H1 (cell line): Measurements from ENCODE around the gene RNF4. TPM values are rescaled to one million over a fixed set of nuclear protein-coding genes. Genes with fewer than 3 reads are reported as not detected.

Experiments
- ATF2 ChIP-seq: IDR thresholded peaks from 2 replicates; pipeline ENCODE4 v1.6.1; 2012; ENCODE audit warnings: low read length, inconsistent platforms
- EGR1 ChIP-seq: IDR thresholded peaks from 2 replicates; pipeline ENCODE4 v1.6.1; 2011; ENCODE audit warnings: low read depth, low read length, borderline replicate concordance
- GTF2F1 ChIP-seq: IDR thresholded peaks from 2 replicates; pipeline ENCODE4 v1.6.1; 2012; ENCODE audit warnings: low read depth, low read length, improper control_type of control experiment, borderline replicate concordance
- MAX ChIP-seq: IDR thresholded peaks from 2 replicates; pipeline ENCODE4 v1.6.1; 2012; ENCODE audit warnings: inconsistent platforms
- POU5F1 ChIP-seq: IDR thresholded peaks from 2 replicates; pipeline ENCODE4 v1.6.1; 2011; ENCODE audit warnings: low read depth, mild to moderate bottlenecking, low read length, moderate library complexity
- RAD21 ChIP-seq, 2 experiments: IDR thresholded peaks in 1 of 2; conservative IDR thresholded peaks in 1 of 2; 2 replicates each; pipeline ENCODE4 v1.6.1; 2011; ENCODE audit warnings: low read depth in 2 of 2, low read length in 2 of 2, improper control_type of control experiment in 1 of 2, inconsistent platforms in 1 of 2, mild to moderate bottlenecking in 1 of 2, moderate library complexity in 1 of 2
- SAP30 ChIP-seq: fragments of 300-600 bp; sonication (generic); IDR thresholded peaks from 2 replicates; pipeline ENCODE4 v1.7.1; 2012; ENCODE audit warnings: low read length, moderate library complexity, mild to moderate bottlenecking, inconsistent platforms; ENCODE audit not compliant: insufficient read depth, insufficient replicate concordance
- SIN3A ChIP-seq, 2 experiments: IDR thresholded peaks in 1 of 2; conservative IDR thresholded peaks in 1 of 2; 2 replicates each; pipeline ENCODE4 v1.6.1; 2011 to 2012; ENCODE audit warnings: low read length in 2 of 2, improper control_type of control experiment in 1 of 2, low read depth in 1 of 2, mild to moderate bottlenecking in 1 of 2
- SP4 ChIP-seq: IDR thresholded peaks from 2 replicates; pipeline ENCODE4 v1.6.1; 2012; ENCODE audit warnings: low read length, inconsistent platforms
- polyA plus RNA-seq, 7 experiments: library from polyadenylated mRNA; depleted of rRNA in 3 of 7; stranded (reverse) in 5 of 7; unstranded in 2 of 7; fragments of >200 nt in 5 of 7; fragments of 200-250 nt in 2 of 7; gene quantifications; 1 replicate in 5 of 7; 2 replicates in 1 of 7; 4 replicates in 1 of 7; pipeline versions ENCODE4 v1.2.1 to v1.2.3, GENCODE V29; 2011 to 2013; ENCODE audit warnings: missing spikeins in 2 of 7, mixed read lengths in 2 of 7
- total RNA-seq: library from RNA; stranded (reverse); fragmentation: NEBNext Ultra II Directional; extraction: Animal tissue kit (Norgen Biotek cat#: 25700); gene quantifications from 2 replicates; pipeline ENCODE4 v1.2.1, GENCODE V29; 2021

Gene RNF4
- total and polyA plus RNA-seq, 2 of the 8 experiments (the other 6 are each of a cell fraction or from before 2014, with no cell fraction given) = 68.2 to 78.9 TPM

GRCh38 chr4:2537011-2537830, 68.3 kb downstream of the RNF4 start (continued):
- TF ChIP-seq POU5F1 = no peak
- no peak for TF ChIP-seq GTF2F1
- TF ChIP-seq SP4 = no peak
- TF ChIP-seq RAD21 (IDR thresholded peaks at IDR 0.05 in 1 of 2, conservative IDR thresholded peaks at IDR 0.05 in 1 of 2; ENCODE audit: low read depth in 2 of 2, low read length in 2 of 2) = no peak
- TF ChIP-seq SAP30 = peak; percentile 88
- no peak for TF ChIP-seq MAX
- TF ChIP-seq ATF2 = no peak
- peak; percentile 91 to 96 for TF ChIP-seq SIN3A (conservative IDR thresholded peaks at IDR 0.05 in 1 of 2, IDR thresholded peaks at IDR 0.05 in 1 of 2; ENCODE audit: low read depth in 1 of 2, low read length in 2 of 2)
- no peak for TF ChIP-seq EGR1
